Neural cell (in vitro differentiated cells): ENCODE data around the gene EXOC2. TPM values are rescaled to one million over a fixed set of nuclear protein-coding genes. Genes with fewer than 3 reads are reported as not detected.

ENCODE experiments used
- H2AFZ ChIP-seq: fragments of 200-600, 300-800 bp; sonication (generic), shearing (Covaris generic); 2 replicates; pipeline ENCODE4 v1.6.0; 2014; ENCODE audit warnings: low read depth, mild to moderate bottlenecking, antibody characterized with exemption, low read length, moderate library complexity
- H3F3A ChIP-seq: fragments of 200-600 bp; shearing (Covaris generic); 2 replicates; pipeline ENCODE4 v1.6.1; 2016; ENCODE audit warnings: mild to moderate bottlenecking, moderate library complexity, mixed read lengths, antibody characterized with exemption, low read length; ENCODE audit not compliant: insufficient read depth, poor library complexity, severe bottlenecking
- H3K27ac ChIP-seq: fragments of 200-600, 300-800 bp; sonication (generic), shearing (Covaris generic); 2 replicates; pipeline ENCODE4 v1.5.1; 2014; ENCODE audit warnings: mild to moderate bottlenecking, low read length, moderate library complexity
- H3K27me3 ChIP-seq: fragments of 300-800, 200-600 bp; sonication (generic), shearing (Covaris generic); 2 replicates; pipeline ENCODE4 v1.6.0; 2014; ENCODE audit warnings: mild to moderate bottlenecking, low read depth, low read length, moderate library complexity; ENCODE audit not compliant: insufficient read depth
- H3K36me3 ChIP-seq: fragments of 300-800, 200-600 bp; sonication (generic), shearing (Covaris generic); 2 replicates; pipeline ENCODE4 v1.5.1; 2014; ENCODE audit warnings: mild to moderate bottlenecking, antibody characterized with exemption, low read length, moderate library complexity; ENCODE audit not compliant: insufficient read depth
- H3K4me2 ChIP-seq: fragments of 300-800, 200-600 bp; sonication (generic), shearing (Covaris generic); 2 replicates; pipeline ENCODE4 v1.6.0; 2014; ENCODE audit warnings: mild to moderate bottlenecking, low read length
- H3K4me3 ChIP-seq: fragments of 300-800, 200-600 bp; sonication (generic), shearing (Covaris generic); 2 replicates; pipeline ENCODE4 v1.5.1; 2014; ENCODE audit warnings: mild to moderate bottlenecking, low read length, moderate library complexity
- H3K79me2 ChIP-seq: fragments of 200-600 bp; shearing (Covaris generic); replicated peaks from 2 replicates; pipeline ENCODE4 v1.6.0; 2014; ENCODE audit warnings: mild to moderate bottlenecking, low read length, moderate library complexity; ENCODE audit not compliant: insufficient read depth
- H3K9ac ChIP-seq: fragments of 300-800, 200-600 bp; sonication (generic), shearing (Covaris generic); 2 replicates; pipeline ENCODE4 v1.6.1; 2016; ENCODE audit warnings: mild to moderate bottlenecking, low read length, mixed read lengths
- H3K9me2 ChIP-seq: fragments of 200-600 bp; shearing (Covaris generic); 2 replicates; pipeline ENCODE4 v1.6.1; 2016; ENCODE audit warnings: mild to moderate bottlenecking, low read length, mixed read lengths; ENCODE audit not compliant: insufficient read depth
- H3K9me3 ChIP-seq: fragments of 200-600, 300-800 bp; sonication (generic), shearing (Covaris generic); 2 replicates; pipeline ENCODE4 v1.6.1; 2016; ENCODE audit warnings: mild to moderate bottlenecking, mixed run types, low read length, moderate library complexity, mixed read lengths
- H4K20me1 ChIP-seq: fragments of 200-600 bp; shearing (Covaris generic); 2 replicates; pipeline ENCODE4 v1.6.1; 2016; ENCODE audit warnings: mild to moderate bottlenecking, mixed run types; ENCODE audit not compliant: insufficient read depth
- CTCF ChIP-seq: fragments of 450-650 bp; IDR thresholded peaks from 2 replicates; pipeline ENCODE4 v1.5.1; 2014; ENCODE audit warnings: antibody characterized with exemption, mild to moderate bottlenecking, moderate library complexity; ENCODE audit not compliant: poor library complexity, severe bottlenecking
- EP300 ChIP-seq: fragments of 450-650 bp; conservative IDR thresholded peaks from 2 replicates; pipeline ENCODE4 v1.6.1; 2014; ENCODE audit warnings: antibody characterized with exemption, mild to moderate bottlenecking, moderate library complexity; ENCODE audit not compliant: poor library complexity, severe bottlenecking
- EZH2 ChIP-seq: fragments of 200-600, 300-800 bp; shearing (Covaris generic), sonication (generic); IDR thresholded peaks from 2 replicates; pipeline ENCODE4 v1.6.1; 2014; ENCODE audit warnings: antibody characterized with exemption, low read length, borderline replicate concordance, mild to moderate bottlenecking; ENCODE audit not compliant: insufficient read depth, poor library complexity, severe bottlenecking
- MXI1 ChIP-seq: fragments of 450-650 bp; conservative IDR thresholded peaks from 2 replicates; pipeline ENCODE4 v1.6.1; 2014; ENCODE audit warnings: antibody characterized with exemption, mild to moderate bottlenecking; ENCODE audit not compliant: poor library complexity, severe bottlenecking
- RAD21 ChIP-seq: fragments of 450-650 bp; conservative IDR thresholded peaks from 2 replicates; pipeline ENCODE4 v1.6.1; 2014; ENCODE audit warnings: antibody characterized with exemption, mild to moderate bottlenecking, moderate library complexity
- SMC3 ChIP-seq: fragments of 450-650 bp; conservative IDR thresholded peaks from 2 replicates; pipeline ENCODE4 v1.6.1; 2014; ENCODE audit warnings: antibody characterized with exemption, mild to moderate bottlenecking, moderate library complexity; ENCODE audit not compliant: poor library complexity
- TAF1 ChIP-seq: IDR thresholded peaks from 2 replicates; pipeline ENCODE4 v1.6.1; 2012; ENCODE audit warnings: low read depth
- polyA plus RNA-seq: library from polyadenylated mRNA; depleted of rRNA; stranded (reverse); fragments of >200 nt; gene quantifications from 2 replicates; pipeline ENCODE4 v1.2.3, GENCODE V29; 2014
- TF ChIP-seq, protein P1 (sequence below): IDR thresholded peaks from 2 replicates; pipeline ENCODE4 v1.6.1; 2012; ENCODE audit warnings: borderline replicate concordance

Gene EXOC2
- polyA plus RNA-seq, 1 donor from 2014 or later: 38.6 TPM

GRCh38 chr6:718345-718744 is 25.4 kb upstream of the EXOC2 start:
- H3K9me2 ChIP-seq: no peaks in the 10 kb centered on the region
- H3K27ac ChIP-seq: no peak overlapping the region
- H3K4me3 ChIP-seq: no peak overlapping the region
- TF ChIP-seq SMC3 (no peak), EP300 (no peak), CTCF (no peak), RAD21 (no peak), EZH2 (no peak), TAF1 (no peak)
- TF ChIP-seq, protein P1, sequence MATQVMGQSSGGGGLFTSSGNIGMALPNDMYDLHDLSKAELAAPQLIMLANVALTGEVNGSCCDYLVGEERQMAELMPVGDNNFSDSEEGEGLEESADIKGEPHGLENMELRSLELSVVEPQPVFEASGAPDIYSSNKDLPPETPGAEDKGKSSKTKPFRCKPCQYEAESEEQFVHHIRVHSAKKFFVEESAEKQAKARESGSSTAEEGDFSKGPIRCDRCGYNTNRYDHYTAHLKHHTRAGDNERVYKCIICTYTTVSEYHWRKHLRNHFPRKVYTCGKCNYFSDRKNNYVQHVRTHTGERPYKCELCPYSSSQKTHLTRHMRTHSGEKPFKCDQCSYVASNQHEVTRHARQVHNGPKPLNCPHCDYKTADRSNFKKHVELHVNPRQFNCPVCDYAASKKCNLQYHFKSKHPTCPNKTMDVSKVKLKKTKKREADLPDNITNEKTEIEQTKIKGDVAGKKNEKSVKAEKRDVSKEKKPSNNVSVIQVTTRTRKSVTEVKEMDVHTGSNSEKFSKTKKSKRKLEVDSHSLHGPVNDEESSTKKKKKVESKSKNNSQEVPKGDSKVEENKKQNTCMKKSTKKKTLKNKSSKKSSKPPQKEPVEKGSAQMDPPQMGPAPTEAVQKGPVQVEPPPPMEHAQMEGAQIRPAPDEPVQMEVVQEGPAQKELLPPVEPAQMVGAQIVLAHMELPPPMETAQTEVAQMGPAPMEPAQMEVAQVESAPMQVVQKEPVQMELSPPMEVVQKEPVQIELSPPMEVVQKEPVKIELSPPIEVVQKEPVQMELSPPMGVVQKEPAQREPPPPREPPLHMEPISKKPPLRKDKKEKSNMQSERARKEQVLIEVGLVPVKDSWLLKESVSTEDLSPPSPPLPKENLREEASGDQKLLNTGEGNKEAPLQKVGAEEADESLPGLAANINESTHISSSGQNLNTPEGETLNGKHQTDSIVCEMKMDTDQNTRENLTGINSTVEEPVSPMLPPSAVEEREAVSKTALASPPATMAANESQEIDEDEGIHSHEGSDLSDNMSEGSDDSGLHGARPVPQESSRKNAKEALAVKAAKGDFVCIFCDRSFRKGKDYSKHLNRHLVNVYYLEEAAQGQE: no peak
- no peak overlapping the region for H3K4me2 ChIP-seq
- H3K27me3 ChIP-seq: no peaks in the 10 kb centered on the region
- no peaks in the 10 kb centered on the region for H3K9me3 ChIP-seq
- H4K20me1 ChIP-seq: no peaks in the 10 kb centered on the region
- H3K9ac ChIP-seq: no peak overlapping the region
- H3K79me2 ChIP-seq: no peaks in the 10 kb centered on the region
- no peak overlapping the region for H2AFZ ChIP-seq
- no peaks in the 10 kb centered on the region for H3F3A ChIP-seq
- no peaks in the 10 kb centered on the region for H3K36me3 ChIP-seq

DNA sequence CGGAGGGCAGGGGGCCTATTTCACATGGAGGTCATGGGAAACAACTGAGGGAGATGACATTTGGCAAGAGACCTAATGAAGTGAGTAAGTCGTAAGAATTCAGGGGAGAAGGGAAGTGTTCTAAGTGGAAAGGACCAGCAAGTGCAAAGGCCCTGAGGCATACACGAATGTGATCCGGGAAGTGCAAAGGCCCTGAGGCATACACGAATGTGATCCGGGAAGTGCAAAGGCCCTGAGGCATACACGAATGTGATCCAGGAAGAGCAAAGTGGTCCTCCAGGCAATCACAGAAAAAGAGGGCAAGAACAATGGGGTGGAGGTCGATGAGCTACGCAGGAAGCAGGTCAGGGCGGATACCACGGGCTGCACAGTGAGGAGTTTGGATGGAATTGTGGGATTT is 24.2 kb upstream of the EXOC2 start:
- H3F3A ChIP-seq: no peaks in the 10 kb centered on the region
- no peak overlapping the region for H2AFZ ChIP-seq
- H3K9me3 ChIP-seq: no peaks in the 10 kb centered on the region
- H3K79me2 ChIP-seq: no peaks in the 10 kb centered on the region
- no peaks in the 10 kb centered on the region for H3K9me2 ChIP-seq
- no peak overlapping the region for H3K4me3 ChIP-seq
- no peak overlapping the region for H3K4me2 ChIP-seq
- H3K9ac ChIP-seq: no peak overlapping the region
- H3K27ac ChIP-seq: no peak overlapping the region
- no peaks in the 10 kb centered on the region for H3K36me3 ChIP-seq
- TF ChIP-seq CTCF (no peak), RAD21 (no peak), MXI1 (no peak), SMC3 (no peak)
- no peaks in the 10 kb centered on the region for H3K27me3 ChIP-seq
- H4K20me1 ChIP-seq: no peaks in the 10 kb centered on the region
